HEK293T (cell line): ENCODE measurements around the gene PI4K2A.

Source experiments
- CTCF ChIA-PET: fragments of 350-600 bp; formaldehyde crosslinking; extraction: SDS; loops from one replicate; lab custom pipeline; 2021; ENCODE audit warnings: antibody characterized with exemption, inconsistent platforms; lab: Yijun Ruan, JAX
- POLR2A ChIA-PET: fragments of 350-600 bp; formaldehyde crosslinking; extraction: SDS; loops from one replicate; lab custom pipeline; 2020; ENCODE audit warnings: antibody characterized with exemption, inconsistent platforms; lab: Yijun Ruan, JAX
- DNase-seq: peaks from one replicate; pipeline ENCODE4 v3.0.0; 2012; ENCODE audit warnings: mixed read lengths; ENCODE audit errors: extremely low spot score
- ARNT ChIP-seq: fragments of 450-650 bp; IDR thresholded peaks from 2 replicates; pipeline ENCODE4 v1.6.1; 2017; ENCODE audit warnings: mild to moderate bottlenecking
- CTBP1 ChIP-seq: fragments of 450-650 bp; IDR thresholded peaks from 2 replicates; pipeline ENCODE4 v1.6.1; 2016; ENCODE audit warnings: borderline replicate concordance
- ELF4 ChIP-seq: fragments of 450-650 bp; IDR thresholded peaks from 2 replicates; pipeline ENCODE4 v1.6.1; 2017; ENCODE audit warnings: antibody characterized with exemption
- FOXA1 ChIP-seq: fragments of 450-650 bp; IDR thresholded peaks from 2 replicates; pipeline ENCODE4 v1.6.1; 2016; ENCODE audit warnings: mild to moderate bottlenecking
- FOXK2 ChIP-seq: fragments of 450-650 bp; IDR thresholded peaks from 2 replicates; pipeline ENCODE4 v1.6.1; 2016; ENCODE audit warnings: mild to moderate bottlenecking
- FOXM1 ChIP-seq: fragments of 450-650 bp; IDR thresholded peaks from 2 replicates; pipeline ENCODE4 v1.6.1; 2017; ENCODE audit warnings: mild to moderate bottlenecking, borderline replicate concordance
- HDGF ChIP-seq: fragments of 450-650 bp; IDR thresholded peaks from 2 replicates; pipeline ENCODE4 v1.6.1; 2017; ENCODE audit warnings: antibody characterized with exemption, borderline replicate concordance
- L3MBTL2 ChIP-seq: fragments of 450-650 bp; conservative IDR thresholded peaks from 2 replicates; pipeline ENCODE4 v1.6.1; 2016; ENCODE audit warnings: mild to moderate bottlenecking
- LEF1 ChIP-seq: fragments of 450-650 bp; IDR thresholded peaks from 2 replicates; pipeline ENCODE4 v1.6.1; 2017; ENCODE audit warnings: mild to moderate bottlenecking, borderline replicate concordance
- NFRKB ChIP-seq: fragments of 450-650 bp; IDR thresholded peaks from 2 replicates; pipeline ENCODE4 v1.6.1; 2016; ENCODE audit warnings: mild to moderate bottlenecking, moderate library complexity
- SP1 ChIP-seq: fragments of 450-650 bp; IDR thresholded peaks from 2 replicates; pipeline ENCODE4 v1.6.1; 2017
- SUZ12 ChIP-seq: fragments of 450-650 bp; IDR thresholded peaks from 2 replicates; pipeline ENCODE4 v1.6.1; 2016; ENCODE audit warnings: mild to moderate bottlenecking
- TARDBP ChIP-seq: fragments of 450-650 bp; IDR thresholded peaks from 2 replicates; pipeline ENCODE4 v1.6.1; 2016
- ZNF384 ChIP-seq: fragments of 450-650 bp; IDR thresholded peaks from 2 replicates; pipeline ENCODE4 v1.6.1; 2016
- TF ChIP-seq, protein P1 (sequence below): fragments of 450-650 bp; IDR thresholded peaks from 2 replicates; pipeline ENCODE4 v1.6.1; 2016

PI4K2A gene

GRCh38 chr10:97640174-97640867 is at the start of gene PI4K2A:
TSS of gene PI4K2A (plus strand) at chr10:97640671. CDS start at chr10:97640743, 72 bp downstream.
- ChIA-PET POLR2A (interaction anchor here (0.6 to 1.5 kb wide), 8 partner anchors 9 to 1510 kb away, joined by 3 to 8 read pairs (median 3); partner anchors contain the start of genes AVPI1, UBTD1 and ZNF518A), CTCF (no interaction called here)
- TF ChIP-seq FOXK2 (peak; percentile 89), SUZ12 (no peak), HDGF (0 out of 2 replicates have a peak, but pooled peaks have one; percentile 67), FOXA1 (no peak), TARDBP (no peak), CTBP1 (no peak), L3MBTL2 (no peak), NFRKB (no peak), FOXM1 (peak; percentile 4; the same call in 1 of the 2 replicates)
- TF ChIP-seq, protein P1, sequence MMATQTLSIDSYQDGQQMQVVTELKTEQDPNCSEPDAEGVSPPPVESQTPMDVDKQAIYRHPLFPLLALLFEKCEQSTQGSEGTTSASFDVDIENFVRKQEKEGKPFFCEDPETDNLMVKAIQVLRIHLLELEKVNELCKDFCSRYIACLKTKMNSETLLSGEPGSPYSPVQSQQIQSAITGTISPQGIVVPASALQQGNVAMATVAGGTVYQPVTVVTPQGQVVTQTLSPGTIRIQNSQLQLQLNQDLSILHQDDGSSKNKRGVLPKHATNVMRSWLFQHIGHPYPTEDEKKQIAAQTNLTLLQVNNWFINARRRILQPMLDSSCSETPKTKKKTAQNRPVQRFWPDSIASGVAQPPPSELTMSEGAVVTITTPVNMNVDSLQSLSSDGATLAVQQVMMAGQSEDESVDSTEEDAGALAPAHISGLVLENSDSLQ: peak; percentile 98
- DNase-seq: peak; percentile 100

DNA sequence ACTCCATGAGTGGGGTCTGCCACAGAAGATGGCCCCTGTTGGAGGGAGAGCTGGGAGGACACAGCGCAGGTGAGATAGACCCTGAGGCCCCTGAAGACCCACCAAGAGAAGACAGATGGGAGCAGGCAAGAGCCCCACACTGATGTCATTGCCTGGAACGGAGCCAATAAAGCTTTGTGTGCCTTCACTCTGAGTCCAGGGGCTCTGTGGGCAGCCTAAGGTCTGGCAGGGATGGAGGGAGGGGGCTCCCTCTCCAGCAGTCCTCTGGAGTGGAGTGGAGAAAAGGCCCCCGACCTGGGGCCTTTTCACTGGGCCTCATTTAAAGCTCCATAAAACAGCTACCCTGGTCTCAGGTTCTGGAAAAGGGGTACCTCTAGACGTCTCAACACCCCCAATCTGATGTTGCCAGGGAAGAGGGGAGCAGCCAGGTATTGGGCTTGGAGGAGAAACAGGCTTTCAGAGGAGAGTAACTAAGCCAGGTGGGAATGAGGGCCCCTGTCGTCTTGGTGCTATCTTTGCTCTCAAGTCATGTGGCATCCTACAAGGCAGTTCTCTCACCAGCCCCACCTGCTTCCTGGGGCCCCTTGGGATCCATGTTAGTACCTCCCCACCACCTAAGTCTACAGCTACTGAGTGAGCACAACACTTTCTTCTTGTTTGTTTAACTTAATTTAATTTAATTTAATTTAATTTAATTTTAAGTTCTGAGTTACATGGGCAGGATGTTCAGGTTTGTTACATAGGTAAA is 49.5 kb upstream of the PI4K2A start:
- no peak for DNase-seq
- ChIA-PET CTCF (interaction anchor here (1.6 kb wide), 1 partner anchor 14 kb away, joined by 3 read pairs; no protein-coding TSS in a partner anchor), POLR2A (interaction anchor here (1.3 kb wide), 1 partner anchor 9 kb away, joined by 4 read pairs; no protein-coding TSS in a partner anchor)
- TF ChIP-seq SUZ12 (no peak), CTBP1 (no peak), ZNF384 (no peak), NFRKB (no peak), HDGF (no peak), L3MBTL2 (no peak), TARDBP (no peak), ELF4 (no peak), SP1 (no peak), FOXA1 (no peak), FOXK2 (no peak)

- CTCF ChIA-PET: interaction anchor here (0.5 kb wide), 1 partner anchor 41 kb away, joined by 3 read pairs; no protein-coding TSS in a partner anchor
- no peak for DNase-seq
- no peak for TF ChIP-seq FOXA1
- TF ChIP-seq NFRKB: no peak
- no peak for TF ChIP-seq L3MBTL2
- no peak for TF ChIP-seq SUZ12
- TF ChIP-seq LEF1: no peak
- TF ChIP-seq, protein P1: no peak
- TF ChIP-seq FOXK2: no peak
- no peak for TF ChIP-seq ZNF384
- TF ChIP-seq TARDBP: no peak
- no peak for TF ChIP-seq ARNT
- POLR2A ChIA-PET: no interaction called here
Observed at GRCh38 chr10:97593421-97593820, 47.0 kb upstream of the PI4K2A start.

DNA sequence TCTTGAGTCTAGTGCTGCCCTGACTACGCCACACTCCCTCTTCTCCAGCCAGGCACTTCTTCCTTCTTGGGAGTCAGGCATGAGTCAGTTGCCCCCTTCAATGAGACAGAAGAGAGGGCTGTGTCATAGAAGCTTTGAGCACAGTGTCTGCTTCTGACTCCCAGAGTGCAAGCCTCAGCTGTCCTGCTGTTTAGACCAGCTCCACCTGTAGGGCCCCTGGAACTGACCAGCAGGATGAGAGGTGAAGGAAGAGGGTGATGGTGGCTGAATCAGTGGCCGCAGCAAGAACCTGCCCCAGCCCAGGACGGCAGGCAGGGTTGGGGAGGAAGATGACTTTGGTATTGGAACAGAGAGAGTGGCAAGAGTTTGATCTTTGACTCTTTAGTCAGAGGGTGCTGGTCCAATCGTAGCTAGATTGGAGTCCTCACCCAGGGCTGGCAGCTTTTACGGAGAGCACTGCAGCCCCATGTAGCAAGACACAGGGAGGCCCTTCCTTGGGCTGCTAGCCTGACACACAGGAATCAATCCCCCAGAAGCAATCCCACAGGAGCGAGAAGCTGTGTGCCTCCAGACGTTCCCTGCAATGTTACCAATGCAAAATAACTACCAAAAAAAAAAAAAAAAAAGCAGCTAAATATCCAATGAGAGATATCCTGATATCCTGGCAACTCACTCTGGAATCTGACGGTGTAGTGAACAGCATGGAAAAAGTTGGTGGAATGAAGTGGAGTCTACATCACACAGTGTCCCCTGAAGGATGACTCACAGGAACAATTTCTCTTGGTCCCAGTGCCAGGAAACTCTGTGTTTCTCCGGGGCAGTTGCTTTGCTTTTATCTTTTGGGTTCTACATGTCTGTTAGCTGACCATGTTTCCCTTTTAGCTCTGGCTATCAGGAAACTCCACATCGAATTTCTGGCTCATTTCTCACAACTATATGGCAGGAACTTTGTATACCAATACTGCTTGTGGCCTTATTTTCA is 44.1 kb upstream of the PI4K2A start:
- no peak for TF ChIP-seq SP1
- TF ChIP-seq ZNF384: no peak
- TF ChIP-seq ARNT: no peak
- TF ChIP-seq FOXA1: no peak
- no peak for TF ChIP-seq HDGF
- no peak for TF ChIP-seq SUZ12
- no peak for TF ChIP-seq NFRKB
- CTCF ChIA-PET: interaction anchor here (0.7 to 1.2 kb wide), 2 partner anchors 24 to 62 kb away, joined by 3 to 4 read pairs; no protein-coding TSS in a partner anchor

GRCh38 chr10:97597778-97598177 is 42.7 kb upstream of the PI4K2A start:
- ChIA-PET POLR2A (no interaction called here), CTCF (no interaction called here)
- no peak for DNase-seq
- no peak for TF ChIP-seq FOXK2

More for the DNA sequence above, 44.1 kb upstream of the PI4K2A start:
- POLR2A ChIA-PET: interaction anchor here (1.3 kb wide), 1 partner anchor 12 kb away, joined by 3 read pairs; the partner anchor contains the start of gene HOGA1
- no peak for DNase-seq
